Endometrium (tissue), 2 donors: Measurements from ENCODE around the gene MED13.

ENCODE experiments used
- FAIRE-seq: peaks from 2 replicates; lab custom pipeline; 2012; peaks lifted over from hg19 to GRCh38; lab: Jason Lieb, UNC
- donor health status: control.
- donor health status: control.

The MED13 gene

GRCh38 chr17:62064791-62065563, at the start of gene MED13:
Gene MED13 (minus strand): TSS chr17:62065278. CDS start chr17:62065205, 73 bp downstream.
- FAIRE-seq = no peak

DNA sequence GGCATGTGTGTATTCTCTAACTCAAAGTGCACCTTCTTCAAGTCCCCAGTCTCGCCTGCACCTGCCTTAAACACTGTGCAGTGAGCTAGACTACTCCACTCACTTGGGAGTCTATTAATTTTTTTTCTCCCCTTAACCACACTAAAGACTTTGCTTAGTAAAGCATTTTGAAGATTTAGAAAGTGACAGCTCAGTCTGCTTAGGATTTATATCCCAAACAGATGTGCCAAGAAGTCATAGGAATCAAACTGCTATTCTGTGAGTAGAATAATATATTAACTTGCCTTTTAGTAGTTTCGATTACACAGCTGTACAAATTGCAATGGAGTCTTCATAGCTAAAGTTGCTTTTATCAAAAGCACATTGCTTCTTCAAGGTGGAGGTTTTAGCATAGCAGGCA, 47.2 kb upstream of the MED13 start:
- no peak for FAIRE-seq

DNA sequence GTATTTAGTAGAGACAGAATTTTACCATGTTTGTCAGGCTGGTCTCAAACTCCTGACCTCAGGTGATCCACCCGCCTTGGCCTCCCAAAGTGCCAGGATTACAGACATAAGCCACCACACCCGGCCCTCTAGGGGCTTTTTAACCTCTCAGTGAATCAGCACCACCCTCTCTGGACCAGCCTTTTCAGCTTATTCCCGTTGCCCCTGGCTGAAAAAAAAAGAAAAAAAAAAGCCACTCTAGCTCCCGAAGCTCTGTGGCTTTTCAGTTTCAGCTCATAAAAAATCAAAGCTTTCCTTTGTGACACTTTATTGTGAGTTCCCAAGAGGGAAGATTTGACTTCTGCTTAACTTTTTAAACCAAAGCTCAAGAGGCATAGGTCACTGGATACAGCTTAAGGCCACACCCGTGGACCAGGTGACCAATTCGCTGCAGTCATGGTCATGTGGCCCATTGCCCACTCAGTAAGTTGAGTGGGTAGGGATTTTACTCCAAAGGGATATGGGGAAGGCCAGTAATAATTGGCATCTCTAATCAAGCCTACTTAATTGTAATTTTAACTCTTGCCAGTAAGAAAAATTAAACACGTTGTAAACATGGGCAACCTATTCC, 46.6 kb upstream of the MED13 start:
- no peak for FAIRE-seq

GRCh38 chr17:62110923-62111484, 45.9 kb upstream of the MED13 start:
- FAIRE-seq = no peak

DNA sequence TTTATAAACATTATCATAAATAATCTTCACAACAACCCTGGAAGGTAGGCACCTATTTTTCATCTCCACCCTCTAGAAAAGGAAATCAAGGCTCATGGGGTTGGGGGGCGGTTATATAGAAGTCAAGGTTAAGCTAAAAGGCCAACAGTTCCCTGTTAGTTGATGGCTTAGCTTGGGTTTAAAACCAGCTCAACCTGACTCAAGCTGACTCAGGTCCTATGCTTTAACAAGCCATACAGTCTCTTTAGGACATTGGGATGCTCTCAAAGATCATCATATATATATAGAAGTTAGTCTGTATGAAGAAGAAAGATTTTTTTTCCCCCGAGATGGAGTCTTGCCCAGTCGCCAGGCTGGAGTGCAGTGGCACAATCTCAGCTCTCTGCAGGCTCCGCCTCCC, 44.8 kb upstream of the MED13 start:
- no peak for FAIRE-seq

GRCh38 chr17:62109378-62109902, 44.4 kb upstream of the MED13 start:
- FAIRE-seq = no peak

DNA sequence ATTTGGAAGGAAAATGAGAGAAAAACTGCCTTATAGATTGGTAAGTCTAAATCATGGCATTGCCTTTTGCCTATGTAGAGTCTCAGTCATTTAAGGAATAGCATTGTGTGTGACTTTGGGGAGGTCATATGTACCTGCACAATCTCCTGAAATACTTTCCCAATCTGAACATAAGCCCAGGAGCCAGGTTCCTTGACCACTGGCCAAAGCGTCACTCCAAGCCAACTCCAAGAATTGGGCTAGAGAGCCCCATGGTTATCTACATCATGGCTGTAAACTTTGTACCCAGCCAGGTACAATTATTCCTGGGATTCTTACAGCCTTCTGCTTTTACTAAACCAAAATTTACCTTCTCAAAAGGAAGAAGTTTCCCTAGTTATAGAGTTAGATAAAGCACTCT, 40.8 kb upstream of the MED13 start:
- no peak for FAIRE-seq

- FAIRE-seq = no peak
Observed at GRCh38 chr17:62105357-62105756, 40.3 kb upstream of the MED13 start.

- no peak for FAIRE-seq
Observed at GRCh38 chr17:62101515-62101914, 36.4 kb upstream of the MED13 start.

DNA sequence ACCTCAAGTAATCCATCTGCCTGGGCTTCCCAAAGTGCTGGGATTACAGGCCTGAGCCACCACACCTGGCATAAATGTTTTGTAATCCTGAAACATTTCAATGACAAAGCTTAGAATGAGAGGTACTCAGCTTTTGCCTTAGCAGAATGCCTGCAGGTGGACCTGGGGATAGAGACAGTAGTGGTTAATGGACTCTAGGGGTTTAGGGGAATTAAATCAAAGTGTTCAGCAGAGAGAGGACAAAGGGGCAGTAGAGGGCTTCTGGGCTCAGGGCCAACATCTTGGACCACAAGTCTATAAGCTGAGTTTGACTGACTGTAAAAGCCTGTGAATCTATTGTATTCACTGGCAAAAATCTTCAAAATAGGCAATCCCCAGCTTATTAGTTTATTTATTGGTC, 36.0 kb upstream of the MED13 start:
- no peak for FAIRE-seq

DNA sequence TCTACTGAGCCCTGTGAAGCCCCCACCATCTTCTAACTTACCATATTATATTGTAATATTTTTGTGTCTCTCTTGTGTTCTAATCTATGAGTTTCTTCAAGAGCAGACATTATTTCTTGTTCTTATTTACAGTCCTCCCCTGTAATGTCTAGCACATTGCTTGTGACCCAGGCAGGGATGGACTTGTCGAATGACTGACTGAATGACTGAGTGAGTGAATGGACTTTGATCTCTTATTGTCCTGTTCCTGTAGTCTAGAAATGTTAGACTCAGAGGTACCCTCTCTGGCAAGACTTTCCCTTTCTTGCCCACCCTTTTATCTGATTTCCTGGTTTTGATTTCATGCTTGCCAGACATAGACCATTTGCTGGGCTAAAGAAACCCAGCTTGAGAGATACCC, 35.0 kb upstream of the MED13 start:
- no peak for FAIRE-seq

DNA sequence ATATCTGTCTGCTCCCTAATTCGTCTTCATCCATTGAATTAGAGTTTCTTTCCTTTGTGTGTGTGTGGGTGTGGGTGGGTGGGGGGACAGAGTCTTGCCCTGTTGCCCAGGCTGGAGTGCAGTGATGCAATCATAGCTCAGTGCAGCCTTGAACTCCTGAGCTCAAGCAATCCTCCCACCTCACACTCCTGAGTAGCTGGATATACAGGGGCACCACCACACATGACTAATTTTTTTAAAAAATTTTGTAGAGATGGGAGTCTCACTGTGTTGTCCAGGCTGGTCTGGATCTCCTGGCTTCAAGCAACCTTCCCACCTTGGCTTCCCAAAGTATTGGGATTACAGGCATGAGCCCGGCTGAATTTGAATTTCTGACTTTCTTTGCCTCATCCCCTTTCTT, 34.5 kb upstream of the MED13 start:
- no peak for FAIRE-seq

DNA sequence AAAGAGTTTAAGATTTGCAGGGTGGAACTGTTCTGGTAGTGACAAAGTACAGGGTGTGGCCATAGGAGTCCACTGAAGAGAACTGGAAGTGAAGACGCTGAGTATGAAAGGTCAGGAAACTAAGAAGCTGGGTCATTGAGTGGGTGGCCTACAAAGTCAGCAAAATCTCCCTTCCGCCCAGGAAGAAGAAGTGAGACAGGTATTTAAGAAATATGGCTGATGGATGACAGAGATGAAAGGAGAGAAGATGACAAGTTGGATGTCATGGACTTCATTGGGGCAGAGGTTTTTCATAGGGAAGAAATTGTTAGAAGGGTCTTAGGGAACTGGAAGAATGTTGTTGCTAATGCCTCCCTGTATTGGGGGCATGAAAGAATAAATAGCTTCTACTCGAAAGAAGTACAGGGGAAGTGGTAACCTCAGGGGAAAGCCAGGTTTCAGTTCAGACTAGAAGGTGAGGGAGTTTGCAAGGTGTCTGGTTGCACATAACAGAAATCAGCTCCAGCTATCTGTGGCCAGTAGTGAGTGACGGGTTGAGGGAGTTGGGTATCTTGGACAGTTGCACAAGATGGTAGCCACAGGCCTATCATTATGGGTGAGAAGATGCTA, 33.6 kb upstream of the MED13 start:
- FAIRE-seq = no peak

DNA sequence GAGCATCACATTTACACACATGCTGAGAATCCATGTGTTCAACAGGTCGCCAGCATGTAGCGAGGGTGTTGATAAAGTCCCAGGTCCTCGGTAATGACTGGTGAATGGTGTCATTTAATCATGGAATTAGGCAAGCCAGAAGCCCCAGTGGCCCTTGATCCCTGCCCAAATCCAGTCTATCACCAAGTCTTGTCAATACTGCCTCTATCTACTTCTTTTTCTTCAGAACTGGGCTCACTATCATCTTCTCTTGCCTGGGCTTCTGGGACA, 31.3 kb upstream of the MED13 start:
- no peak for FAIRE-seq

- no peak for FAIRE-seq
Observed at GRCh38 chr17:62094175-62094574, 29.1 kb upstream of the MED13 start.

GRCh38 chr17:62093188-62094155, 28.4 kb upstream of the MED13 start:
- no peak for FAIRE-seq

DNA sequence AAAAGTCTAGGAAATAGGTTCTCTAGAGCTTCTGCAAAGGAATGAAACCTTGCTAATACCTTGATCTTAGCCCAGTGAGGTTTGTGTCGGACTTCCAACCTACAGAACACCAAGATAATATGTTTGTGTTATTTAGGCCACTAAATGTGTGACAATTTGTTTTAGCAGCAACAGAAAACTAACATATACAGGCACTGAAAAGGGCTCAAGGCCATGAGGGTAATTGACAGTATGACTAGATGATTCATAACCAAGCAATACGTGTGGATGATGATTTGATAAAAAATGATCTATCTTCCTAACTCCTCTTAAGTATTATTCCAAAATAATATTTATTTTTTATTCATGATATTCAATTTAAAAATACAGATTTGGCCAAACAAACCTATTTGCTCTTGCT, 27.7 kb upstream of the MED13 start:
- no peak for FAIRE-seq

DNA sequence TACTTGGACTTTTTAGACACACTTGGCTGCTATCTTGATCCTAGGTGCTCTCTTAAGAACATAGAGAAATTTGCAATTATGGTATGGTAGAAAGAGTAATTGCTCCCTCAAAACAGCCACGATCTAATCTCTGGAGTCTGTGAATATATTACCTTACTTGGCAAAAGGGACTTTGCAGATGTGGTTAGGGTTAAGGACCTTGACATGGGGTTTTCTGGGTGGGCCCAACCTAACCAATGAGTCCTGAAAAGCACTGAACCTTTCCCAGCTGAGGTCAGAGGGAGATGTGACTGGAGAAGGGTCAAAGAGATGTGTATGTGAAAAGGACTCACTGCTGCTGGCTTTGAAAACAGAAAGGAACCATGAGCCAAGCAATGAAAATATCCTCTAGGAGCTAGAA, 26.7 kb upstream of the MED13 start:
- FAIRE-seq = no peak

DNA sequence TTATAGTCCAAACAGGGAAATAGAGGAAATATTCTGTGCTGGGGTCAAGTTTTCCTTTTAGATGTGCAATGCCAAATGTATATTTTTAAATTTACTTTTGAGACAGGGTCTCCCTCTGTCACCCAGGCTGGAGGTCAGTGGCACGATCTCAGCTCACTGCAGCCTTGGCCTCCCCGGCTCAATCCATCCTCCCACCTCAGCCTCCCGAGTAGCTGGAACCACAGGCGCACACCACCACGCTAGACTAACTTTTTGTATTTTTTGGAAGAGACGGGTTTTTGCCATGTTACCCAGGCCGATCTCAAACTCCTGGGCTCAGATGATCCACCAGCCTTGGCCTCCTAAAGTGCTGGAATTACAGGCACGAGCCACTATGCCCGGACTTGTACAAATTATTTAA, 25.8 kb upstream of the MED13 start:
- no peak for FAIRE-seq

DNA sequence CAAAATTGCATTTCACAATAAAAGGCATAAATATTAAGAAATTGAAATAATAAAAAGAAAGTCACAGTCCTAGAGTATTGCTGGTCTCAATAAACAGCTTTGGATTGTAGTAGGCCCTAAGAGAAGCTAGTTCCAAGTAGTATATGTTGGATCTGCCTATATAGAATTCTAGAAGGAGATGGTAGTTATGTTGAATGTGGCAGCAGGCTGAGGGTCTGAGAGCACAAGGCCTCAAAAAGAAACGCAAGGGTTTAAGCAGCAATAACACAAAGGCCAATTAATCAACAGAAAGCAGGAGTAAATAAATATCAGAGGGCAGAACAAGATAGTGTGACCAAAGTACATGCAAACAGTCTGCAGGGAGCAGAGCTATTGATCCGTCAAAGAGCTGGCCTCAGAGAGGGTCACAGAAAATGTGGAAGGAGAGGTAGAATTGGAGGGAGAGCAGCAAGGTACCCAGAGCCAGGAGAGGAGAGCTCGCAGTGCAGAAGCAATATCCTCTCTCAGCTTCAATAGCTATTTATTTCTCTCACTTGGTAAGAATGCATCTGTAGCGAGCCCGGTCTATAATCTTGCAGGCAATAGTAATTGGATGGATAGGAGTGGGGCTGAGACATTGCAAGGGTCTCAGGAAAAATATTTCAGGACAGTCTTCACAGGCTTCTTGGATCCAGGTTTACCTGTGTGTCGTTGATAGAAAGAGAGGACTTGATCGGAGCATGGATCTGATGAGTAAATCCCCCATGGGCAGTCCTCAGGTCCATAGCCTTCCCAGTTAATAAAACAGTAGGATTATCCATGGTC, 25.1 kb upstream of the MED13 start:
- no peak for FAIRE-seq

DNA sequence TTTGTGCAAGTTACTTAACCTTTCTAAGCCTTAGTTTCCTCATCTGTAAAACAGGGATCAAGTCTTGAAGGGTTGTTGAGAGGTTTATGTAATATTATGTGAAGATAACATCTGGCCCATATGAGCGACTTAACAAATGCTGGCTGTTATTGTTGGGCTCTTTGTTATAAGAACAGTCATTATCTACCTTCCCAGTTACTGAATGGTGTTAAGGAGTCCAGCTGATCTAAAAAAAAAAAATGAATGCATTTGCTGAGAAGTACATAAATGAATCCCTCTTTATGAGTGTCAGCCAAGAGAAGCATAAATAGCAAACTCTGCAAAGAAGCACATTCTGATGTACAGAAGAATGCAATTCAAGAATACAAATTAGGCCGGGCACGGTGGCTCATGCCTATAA, 24.3 kb upstream of the MED13 start:
- no peak for FAIRE-seq
